ENCODE results near the gene SIPA1L3. TPM values are rescaled to one million over a fixed set of nuclear protein-coding genes. Genes with fewer than 3 reads are reported as not detected.

SIPA1L3 gene
- total and polyA plus RNA-seq, 2 of the 13 experiments (the other 11 are each of a cell fraction or from before 2014, with no cell fraction given), result 5.5 to 7.7 TPM

GRCh38 chr19:37906869-37907734, at the start of gene SIPA1L3 (continued):
- no peak; the same call in 1 of the 2 replicates for TF ChIP-seq ZNF749 (CRISPR knock-in tag; IDR thresholded peaks at IDR 0.05; ENCODE audit: borderline replicate concordance)
- no peak for TF ChIP-seq RBM22 (optimal IDR thresholded peaks at IDR 0.05; ENCODE audit: low read length)
- TF ChIP-seq ZNF432 (CRISPR knock-in tag; IDR thresholded peaks at IDR 0.05; ENCODE audit: borderline replicate concordance), result no peak
- TF ChIP-seq HNRNPUL1 (IDR thresholded peaks at IDR 0.05; ENCODE audit: low read depth, low read length), result no peak
- TF ChIP-seq NFKBIZ (CRISPR knock-in tag; IDR thresholded peaks at IDR 0.05), result no peak
- TF ChIP-seq ZKSCAN5 (CRISPR knock-in tag; IDR thresholded peaks at IDR 0.05), result no peak
- TF ChIP-seq KLF12 (CRISPR knock-in tag; IDR thresholded peaks at IDR 0.05; ENCODE audit: borderline replicate concordance), result peak; percentile 24; the same call in 1 of the 2 replicates
- 0 out of 2 replicates have a peak, but pooled peaks have one; percentile 52 for TF ChIP-seq ZNF101 (CRISPR knock-in tag; IDR thresholded peaks at IDR 0.05; ENCODE audit: borderline replicate concordance, low read depth)
- TF ChIP-seq ZNF589 (CRISPR knock-in tag; conservative IDR thresholded peaks at IDR 0.05), result no peak
- TF ChIP-seq, protein P1, sequence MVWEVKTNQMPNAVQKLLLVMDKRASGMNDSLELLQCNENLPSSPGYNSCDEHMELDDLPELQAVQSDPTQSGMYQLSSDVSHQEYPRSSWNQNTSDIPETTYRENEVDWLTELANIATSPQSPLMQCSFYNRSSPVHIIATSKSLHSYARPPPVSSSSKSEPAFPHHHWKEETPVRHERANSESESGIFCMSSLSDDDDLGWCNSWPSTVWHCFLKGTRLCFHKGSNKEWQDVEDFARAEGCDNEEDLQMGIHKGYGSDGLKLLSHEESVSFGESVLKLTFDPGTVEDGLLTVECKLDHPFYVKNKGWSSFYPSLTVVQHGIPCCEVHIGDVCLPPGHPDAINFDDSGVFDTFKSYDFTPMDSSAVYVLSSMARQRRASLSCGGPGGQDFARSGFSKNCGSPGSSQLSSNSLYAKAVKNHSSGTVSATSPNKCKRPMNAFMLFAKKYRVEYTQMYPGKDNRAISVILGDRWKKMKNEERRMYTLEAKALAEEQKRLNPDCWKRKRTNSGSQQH (CRISPR knock-in tag; IDR thresholded peaks at IDR 0.05; ENCODE audit: low read depth), result 0 out of 2 replicates have a peak, but pooled peaks have one; percentile 87
- no peak for TF ChIP-seq NFIB (CRISPR knock-in tag; IDR thresholded peaks at IDR 0.05; ENCODE audit: borderline replicate concordance)
- TF ChIP-seq, protein P2, sequence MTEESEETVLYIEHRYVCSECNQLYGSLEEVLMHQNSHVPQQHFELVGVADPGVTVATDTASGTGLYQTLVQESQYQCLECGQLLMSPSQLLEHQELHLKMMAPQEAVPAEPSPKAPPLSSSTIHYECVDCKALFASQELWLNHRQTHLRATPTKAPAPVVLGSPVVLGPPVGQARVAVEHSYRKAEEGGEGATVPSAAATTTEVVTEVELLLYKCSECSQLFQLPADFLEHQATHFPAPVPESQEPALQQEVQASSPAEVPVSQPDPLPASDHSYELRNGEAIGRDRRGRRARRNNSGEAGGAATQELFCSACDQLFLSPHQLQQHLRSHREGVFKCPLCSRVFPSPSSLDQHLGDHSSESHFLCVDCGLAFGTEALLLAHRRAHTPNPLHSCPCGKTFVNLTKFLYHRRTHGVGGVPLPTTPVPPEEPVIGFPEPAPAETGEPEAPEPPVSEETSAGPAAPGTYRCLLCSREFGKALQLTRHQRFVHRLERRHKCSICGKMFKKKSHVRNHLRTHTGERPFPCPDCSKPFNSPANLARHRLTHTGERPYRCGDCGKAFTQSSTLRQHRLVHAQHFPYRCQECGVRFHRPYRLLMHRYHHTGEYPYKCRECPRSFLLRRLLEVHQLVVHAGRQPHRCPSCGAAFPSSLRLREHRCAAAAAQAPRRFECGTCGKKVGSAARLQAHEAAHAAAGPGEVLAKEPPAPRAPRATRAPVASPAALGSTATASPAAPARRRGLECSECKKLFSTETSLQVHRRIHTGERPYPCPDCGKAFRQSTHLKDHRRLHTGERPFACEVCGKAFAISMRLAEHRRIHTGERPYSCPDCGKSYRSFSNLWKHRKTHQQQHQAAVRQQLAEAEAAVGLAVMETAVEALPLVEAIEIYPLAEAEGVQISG (CRISPR knock-in tag; IDR thresholded peaks at IDR 0.05), result peak; percentile 94
- no peak for TF ChIP-seq ZNF44 (CRISPR knock-in tag; IDR thresholded peaks at IDR 0.05)
- peak; percentile 90 for TF ChIP-seq SRY (CRISPR knock-in tag; IDR thresholded peaks at IDR 0.05)
- no peak; the same call in 1 of the 2 replicates for TF ChIP-seq GATAD2A (CRISPR knock-in tag; IDR thresholded peaks at IDR 0.05)
- TF ChIP-seq ZSCAN29 (CRISPR knock-in tag; conservative IDR thresholded peaks at IDR 0.05), result no peak
- TF ChIP-seq ZNF644 (CRISPR knock-in tag; IDR thresholded peaks at IDR 0.05; ENCODE audit: low read depth), result no peak
- TF ChIP-seq SATB2 (CRISPR knock-in tag; IDR thresholded peaks at IDR 0.05), result no peak
- no peak for TF ChIP-seq BRCA1 (CRISPR knock-in tag; IDR thresholded peaks at IDR 0.05)
- no peak for TF ChIP-seq ZNF280D (CRISPR knock-in tag; IDR thresholded peaks at IDR 0.05)
- TF ChIP-seq ATM (IDR thresholded peaks at IDR 0.05; ENCODE audit: borderline replicate concordance), result no peak
- TF ChIP-seq ARID2 (CRISPR knock-in tag; IDR thresholded peaks at IDR 0.05; ENCODE audit: borderline replicate concordance), result no peak
- TF ChIP-seq BHLHE40 (IDR thresholded peaks at IDR 0.05; ENCODE audit: low read length), result no peak
- peak; percentile 17; the same call in 1 of the 2 replicates for TF ChIP-seq TBX2 (CRISPR knock-in tag; IDR thresholded peaks at IDR 0.05; ENCODE audit: borderline replicate concordance)
